ENCODE results near the gene RPL27.
A peak's percentile ranks its signal among the peaks of the same experiment; 100 is the strongest.

The RPL27 gene

GRCh38 chr17:43018008-43018853 lies 20.0 kb downstream of the RPL27 start:
- Histone ChIP-seq H3K27ac (replicated peaks) (peak overlapping the region; percentile 93), H3K27me3 (ENCODE audit: insufficient read depth, poor library complexity, severe bottlenecking) (no peaks in the 10 kb centered on the region), H3K4me3 (replicated peaks; ENCODE audit: insufficient read depth, low read length) (no peak overlapping the region; the same call in 1 of the 2 replicates)
- TF ChIP-seq POLR2AphosphoS5 (IDR thresholded peaks at IDR 0.05; ENCODE audit: low read depth), result peak; percentile 37; the same call in 1 of the 2 replicates
- TF ChIP-seq, protein P1, sequence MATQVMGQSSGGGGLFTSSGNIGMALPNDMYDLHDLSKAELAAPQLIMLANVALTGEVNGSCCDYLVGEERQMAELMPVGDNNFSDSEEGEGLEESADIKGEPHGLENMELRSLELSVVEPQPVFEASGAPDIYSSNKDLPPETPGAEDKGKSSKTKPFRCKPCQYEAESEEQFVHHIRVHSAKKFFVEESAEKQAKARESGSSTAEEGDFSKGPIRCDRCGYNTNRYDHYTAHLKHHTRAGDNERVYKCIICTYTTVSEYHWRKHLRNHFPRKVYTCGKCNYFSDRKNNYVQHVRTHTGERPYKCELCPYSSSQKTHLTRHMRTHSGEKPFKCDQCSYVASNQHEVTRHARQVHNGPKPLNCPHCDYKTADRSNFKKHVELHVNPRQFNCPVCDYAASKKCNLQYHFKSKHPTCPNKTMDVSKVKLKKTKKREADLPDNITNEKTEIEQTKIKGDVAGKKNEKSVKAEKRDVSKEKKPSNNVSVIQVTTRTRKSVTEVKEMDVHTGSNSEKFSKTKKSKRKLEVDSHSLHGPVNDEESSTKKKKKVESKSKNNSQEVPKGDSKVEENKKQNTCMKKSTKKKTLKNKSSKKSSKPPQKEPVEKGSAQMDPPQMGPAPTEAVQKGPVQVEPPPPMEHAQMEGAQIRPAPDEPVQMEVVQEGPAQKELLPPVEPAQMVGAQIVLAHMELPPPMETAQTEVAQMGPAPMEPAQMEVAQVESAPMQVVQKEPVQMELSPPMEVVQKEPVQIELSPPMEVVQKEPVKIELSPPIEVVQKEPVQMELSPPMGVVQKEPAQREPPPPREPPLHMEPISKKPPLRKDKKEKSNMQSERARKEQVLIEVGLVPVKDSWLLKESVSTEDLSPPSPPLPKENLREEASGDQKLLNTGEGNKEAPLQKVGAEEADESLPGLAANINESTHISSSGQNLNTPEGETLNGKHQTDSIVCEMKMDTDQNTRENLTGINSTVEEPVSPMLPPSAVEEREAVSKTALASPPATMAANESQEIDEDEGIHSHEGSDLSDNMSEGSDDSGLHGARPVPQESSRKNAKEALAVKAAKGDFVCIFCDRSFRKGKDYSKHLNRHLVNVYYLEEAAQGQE (IDR thresholded peaks at IDR 0.05; ENCODE audit: insufficient replicate concordance, low read depth), result no peak
- peak in 1 of 2 experiments; percentile 55 for DNase-seq (ENCODE audit: low read depth in 1 of 2, low spot score in 1 of 2)

DNA sequence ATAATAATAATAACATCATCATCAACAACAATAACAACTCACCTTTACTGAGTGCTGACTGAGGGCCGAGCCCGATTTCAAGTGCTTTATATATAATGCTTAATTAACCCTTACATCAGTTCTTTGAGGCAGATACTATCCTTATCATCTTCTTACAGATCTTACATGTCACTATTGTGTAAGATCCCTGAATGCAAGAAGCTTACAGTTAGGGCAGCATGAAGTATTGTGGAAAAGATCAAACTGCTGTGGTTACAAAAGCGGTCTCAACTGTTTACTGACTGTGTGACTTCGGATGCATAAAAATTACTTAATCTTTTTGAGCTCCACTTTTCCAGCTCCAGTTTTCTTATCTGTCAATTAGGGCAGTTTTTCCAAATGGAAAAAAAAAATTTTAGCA lies 20.7 kb downstream of the RPL27 start:
- TF ChIP-seq CTCF (IDR thresholded peaks at IDR 0.05; ENCODE audit: insufficient read depth, low read length) (no peak), GABPA (IDR thresholded peaks at IDR 0.05; ENCODE audit: low read depth) (no peak), SPI1 (IDR thresholded peaks at IDR 0.05; ENCODE audit: borderline replicate concordance, low read depth) (no peak), POLR2AphosphoS5 (IDR thresholded peaks at IDR 0.05; ENCODE audit: low read depth) (no peak; the same call in 1 of the 2 replicates)
- TF ChIP-seq, protein P1 (IDR thresholded peaks at IDR 0.05; ENCODE audit: insufficient replicate concordance, low read depth), result no peak
- peak; percentile 80 to 94 for DNase-seq (ENCODE audit: low read depth in 1 of 2, low spot score in 1 of 2)
- H3K4me3 ChIP-seq (replicated peaks; ENCODE audit: insufficient read depth, low read length), result no peak overlapping the region; the same call in 1 of the 2 replicates
- no peaks in the 10 kb centered on the region for H3K27me3 ChIP-seq (ENCODE audit: insufficient read depth, poor library complexity, severe bottlenecking)
- H3K27ac ChIP-seq (replicated peaks), result peak overlapping the region; percentile 93

GRCh38 chr17:43019418-43019817 lies 21.2 kb downstream of the RPL27 start:
- H3K27ac ChIP-seq (replicated peaks), result peak overlapping the region; percentile 93
- peak overlapping the region; percentile 99 for H3K4me3 ChIP-seq (replicated peaks; ENCODE audit: insufficient read depth, low read length)
- TF ChIP-seq GABPA (IDR thresholded peaks at IDR 0.05; ENCODE audit: low read depth) (no peak), POLR2AphosphoS5 (IDR thresholded peaks at IDR 0.05; ENCODE audit: low read depth) (0 out of 2 replicates have a peak, but pooled peaks have one; percentile 2)
- DNase-seq (ENCODE audit: low read depth in 1 of 2, low spot score in 1 of 2), result peak in 1 of 2 experiments; percentile 75
- H3K27me3 ChIP-seq (ENCODE audit: insufficient read depth, poor library complexity, severe bottlenecking), result no peaks in the 10 kb centered on the region

- H3K4me3 ChIP-seq (replicated peaks; ENCODE audit: insufficient read depth, low read length), result peak overlapping the region; percentile 99
- DNase-seq (ENCODE audit: low read depth in 1 of 2, low spot score in 1 of 2), result peak in 1 of 2 experiments; percentile 81
- TF ChIP-seq, protein P1 (IDR thresholded peaks at IDR 0.05; ENCODE audit: insufficient replicate concordance, low read depth), result no peak
- no peak for TF ChIP-seq SPI1 (IDR thresholded peaks at IDR 0.05; ENCODE audit: borderline replicate concordance, low read depth)
- TF ChIP-seq CTCF (IDR thresholded peaks at IDR 0.05; ENCODE audit: insufficient read depth, low read length), result no peak
- TF ChIP-seq POLR2AphosphoS5 (IDR thresholded peaks at IDR 0.05; ENCODE audit: low read depth), result peak; percentile 70; the same call in 1 of the 2 replicates
- TF ChIP-seq GABPA (IDR thresholded peaks at IDR 0.05; ENCODE audit: low read depth), result peak; percentile 56
- no peaks in the 10 kb centered on the region for H3K27me3 ChIP-seq (ENCODE audit: insufficient read depth, poor library complexity, severe bottlenecking)
- H3K27ac ChIP-seq (replicated peaks), result peak overlapping the region; percentile 93
Measured at GRCh38 chr17:43020030-43020621, 21.9 kb downstream of the RPL27 start.
